Liver (tissue), 9 donors: Measurements from ENCODE around the gene SLC25A13. TPM values are rescaled to one million over a fixed set of nuclear protein-coding genes. Genes with fewer than 3 reads are reported as not detected.

Experiments used
- DNase-seq: peaks from one replicate; pipeline ENCODE4 v3.0.0-alpha.2; 2017; ENCODE audit warnings: low spot score
- H3K27ac ChIP-seq, 2 donors: one replicate each; pipeline ENCODE4 v1.7.0; 2013; ENCODE audit warnings: inconsistent platforms in 2 of 2, low read length in 2 of 2, control low read depth in 1 of 2, low read depth in 1 of 2, mild to moderate bottlenecking in 1 of 2
- H3K27me3 ChIP-seq, 4 donors: one replicate each; pipeline versions ENCODE4 v1.6.1 to v1.7.0; 2013; ENCODE audit warnings: low read length in 3 of 4, inconsistent platforms in 1 of 4, mild to moderate bottlenecking in 1 of 4, moderate library complexity in 1 of 4; ENCODE audit not compliant: control insufficient read depth in 4 of 4, insufficient read depth in 4 of 4
- H3K36me3 ChIP-seq, 4 donors: one replicate each; pipeline versions ENCODE4 v1.6.1 to v1.7.0; 2013; ENCODE audit warnings: low read length in 3 of 4, mild to moderate bottlenecking in 3 of 4, low read depth in 1 of 4, moderate library complexity in 1 of 4; ENCODE audit not compliant: control insufficient read depth in 4 of 4, insufficient read depth in 3 of 4
- H3K4me1 ChIP-seq, 4 donors: one replicate each; pipeline versions ENCODE4 v1.6.1 to v1.7.0; 2013; ENCODE audit warnings: low read length in 3 of 4, mild to moderate bottlenecking in 3 of 4, moderate library complexity in 1 of 4; ENCODE audit not compliant: control insufficient read depth in 4 of 4, insufficient read depth in 4 of 4
- H3K4me3 ChIP-seq, 3 donors: one replicate each; pipeline versions ENCODE4 v1.6.1 to v1.7.0; 2013; ENCODE audit warnings: low read length in 3 of 3, control low read depth in 1 of 3, low read depth in 1 of 3, mild to moderate bottlenecking in 1 of 3
- H3K9ac ChIP-seq, 2 donors: one replicate each; pipeline ENCODE4 v1.7.0; 2013; ENCODE audit warnings: low read length in 2 of 2, mild to moderate bottlenecking in 2 of 2, moderate library complexity in 2 of 2, control low read depth in 1 of 2, low read depth in 1 of 2
- H3K9me3 ChIP-seq, 4 donors: one replicate each; pipeline versions ENCODE4 v1.6.1 to v1.7.0; 2013; ENCODE audit warnings: low read length in 3 of 4; ENCODE audit not compliant: control insufficient read depth in 4 of 4
- EGR1 ChIP-seq, 2 donors: IDR thresholded peaks; 2 replicates each; pipeline ENCODE4 v1.6.1; 2016 to 2018; ENCODE audit warnings: antibody characterized with exemption in 2 of 2, low read depth in 2 of 2
- FOXA1 ChIP-seq: IDR thresholded peaks from 2 replicates; pipeline ENCODE4 v1.6.1; 2016; ENCODE audit warnings: antibody characterized with exemption
- FOXA2 ChIP-seq: IDR thresholded peaks from 2 replicates; pipeline ENCODE4 v1.6.1; 2016; ENCODE audit warnings: antibody characterized with exemption
- GABPA ChIP-seq, 2 donors: IDR thresholded peaks in 1 of 2; conservative IDR thresholded peaks in 1 of 2; 2 replicates each; pipeline ENCODE4 v1.6.1; 2016; ENCODE audit warnings: antibody characterized with exemption in 2 of 2, mild to moderate bottlenecking in 1 of 2, moderate library complexity in 1 of 2
- HNF4A ChIP-seq, 2 donors: conservative IDR thresholded peaks; 2 replicates each; pipeline ENCODE4 v1.6.1; 2016; ENCODE audit warnings: antibody characterized with exemption in 2 of 2, mild to moderate bottlenecking in 2 of 2
- HNF4G ChIP-seq: IDR thresholded peaks from 2 replicates; pipeline ENCODE4 v1.6.1; 2016; ENCODE audit warnings: antibody characterized with exemption
- NR2F2 ChIP-seq: IDR thresholded peaks from 2 replicates; pipeline ENCODE4 v1.6.1; 2016; ENCODE audit warnings: antibody characterized with exemption
- RAD21 ChIP-seq, 2 donors: IDR thresholded peaks; 2 replicates each; pipeline ENCODE4 v1.6.1; 2016; ENCODE audit warnings: antibody characterized with exemption in 2 of 2, mild to moderate bottlenecking in 2 of 2
- YY1 ChIP-seq: IDR thresholded peaks from 2 replicates; pipeline ENCODE4 v1.6.1; 2016; ENCODE audit warnings: antibody characterized with exemption, mild to moderate bottlenecking
- ZBTB33 ChIP-seq: IDR thresholded peaks from 2 replicates; pipeline ENCODE4 v1.6.1; 2016; ENCODE audit warnings: antibody characterized with exemption
- WGBS: extraction: QIAGEN DNeasy Blood & Tissue Kit; methylation state at CpG from one replicate; pipeline ENCODE4 v1.1.7; 2013; 5-methylcytosine and 5-hydroxymethylcytosine counted together
- polyA plus RNA-seq, 2 donors: library from polyadenylated mRNA; stranded (reverse) in 1 of 2; unstranded in 1 of 2; fragments of 200-250 nt in 1 of 2; fragments of >200 nt in 1 of 2; fragmentation: Nextera tagmentation in 1 of 2; extraction: Ambion mirVana in 1 of 2; gene quantifications; one replicate each; pipeline versions ENCODE4 v1.2.1 to v1.2.3, GENCODE V29; 2013 to 2015
- total RNA-seq, 2 donors: library from RNA; depleted of rRNA; stranded (reverse); fragments of >200 nt; gene quantifications; one replicate each; pipeline ENCODE4 v1.2.3, GENCODE V29; 2014
- TF ChIP-seq, protein P1 (sequence below): IDR thresholded peaks from 2 replicates; pipeline ENCODE4 v1.6.1; 2016; ENCODE audit warnings: antibody characterized with exemption
- donor health status: healthy.
- donor health status: healthy.
- donor health status: healthy.
- donor health status: healthy.
- donor health status: healthy.

SLC25A13 gene
- total and polyA plus RNA-seq, 4 donors, result 45.6 to 116 (median 63.9) TPM

GRCh38 chr7:96100737-96101136 lies 221.2 kb downstream of the SLC25A13 start:
- TF ChIP-seq YY1, result no peak
- TF ChIP-seq EGR1 (IDR thresholded peaks at IDR 0.05; ENCODE audit: low read depth in 2 of 2), result no peak
- no peak for TF ChIP-seq FOXA2
- TF ChIP-seq HNF4G, result no peak
- TF ChIP-seq, protein P1, sequence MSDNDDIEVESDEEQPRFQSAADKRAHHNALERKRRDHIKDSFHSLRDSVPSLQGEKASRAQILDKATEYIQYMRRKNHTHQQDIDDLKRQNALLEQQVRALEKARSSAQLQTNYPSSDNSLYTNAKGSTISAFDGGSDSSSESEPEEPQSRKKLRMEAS, result no peak
- no peak for TF ChIP-seq HNF4A (conservative IDR thresholded peaks at IDR 0.05)
- Histone ChIP-seq H3K9me3 (no peaks in the 10 kb centered on the region), H3K4me3 (no peak overlapping the region), H3K9ac (no peak overlapping the region), H3K36me3 (no peaks in the 10 kb centered on the region), H3K27me3 (no peaks in the 10 kb centered on the region), H3K27ac (no peak overlapping the region), H3K4me1 (no peaks in the 10 kb centered on the region)
- WGBS, result 82% methylated on average over 1 of the region's 1 CpG
- DNase-seq, result no peak

GRCh38 chr7:96097835-96098234 lies 224.1 kb downstream of the SLC25A13 start:
- Histone ChIP-seq H3K36me3 (no peaks in the 10 kb centered on the region), H3K9ac (no peak overlapping the region), H3K27ac (no peak overlapping the region), H3K4me3 (no peak overlapping the region), H3K27me3 (no peaks in the 10 kb centered on the region), H3K4me1 (no peaks in the 10 kb centered on the region), H3K9me3 (no peaks in the 10 kb centered on the region)
- TF ChIP-seq EGR1 (IDR thresholded peaks at IDR 0.05; ENCODE audit: low read depth in 2 of 2) (no peak), NR2F2 (no peak), FOXA1 (no peak)
- 89% methylated on average over 2 of the region's 2 CpGs for WGBS
- DNase-seq, result no peak

DNA sequence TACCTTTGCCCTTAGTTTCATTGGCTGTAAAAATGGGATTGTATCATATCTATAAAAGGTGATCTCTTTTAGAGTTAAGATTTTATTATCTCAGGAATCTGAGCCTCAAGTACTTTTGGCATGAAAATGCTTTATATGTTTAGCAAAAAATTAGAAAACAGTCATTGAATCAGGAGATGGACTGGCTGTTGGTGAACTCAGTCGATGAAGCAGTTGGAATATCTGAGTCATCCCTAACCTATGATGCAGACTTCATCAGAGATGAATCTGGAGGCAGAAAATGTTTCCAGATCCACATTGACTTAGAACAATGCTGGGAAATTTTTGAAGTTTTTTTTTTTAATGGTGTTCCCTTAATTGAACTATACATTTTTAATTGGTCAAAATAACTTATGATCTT lies 228.5 kb downstream of the SLC25A13 start:
- TF ChIP-seq GABPA (IDR thresholded peaks at IDR 0.05 in 1 of 2, conservative IDR thresholded peaks at IDR 0.05 in 1 of 2) (no peak), EGR1 (IDR thresholded peaks at IDR 0.05; ENCODE audit: low read depth in 2 of 2) (no peak), HNF4A (conservative IDR thresholded peaks at IDR 0.05) (no peak), YY1 (no peak), RAD21 (IDR thresholded peaks at IDR 0.05) (no peak), ZBTB33 (no peak)
- no peak overlapping the region for H3K9ac ChIP-seq
- no peaks in the 10 kb centered on the region for H3K27me3 ChIP-seq
- H3K27ac ChIP-seq, result no peak overlapping the region
- no peaks in the 10 kb centered on the region for H3K9me3 ChIP-seq
- H3K4me1 ChIP-seq, result no peaks in the 10 kb centered on the region
- no peaks in the 10 kb centered on the region for H3K36me3 ChIP-seq
- 86% methylated on average over 1 of the region's 1 CpG for WGBS
- H3K4me3 ChIP-seq, result no peak overlapping the region
- DNase-seq, result no peak

- 95% methylated on average over 6 of the region's 6 CpGs for WGBS
- no peak for DNase-seq
- no peaks in the 10 kb centered on the region for H3K4me1 ChIP-seq
- no peaks in the 10 kb centered on the region for H3K27me3 ChIP-seq
- no peak overlapping the region for H3K27ac ChIP-seq
- TF ChIP-seq, protein P1, result no peak
- no peak overlapping the region for H3K4me3 ChIP-seq
- no peaks in the 10 kb centered on the region for H3K36me3 ChIP-seq
- no peaks in the 10 kb centered on the region for H3K9me3 ChIP-seq
- H3K9ac ChIP-seq, result no peak overlapping the region
These were observed 231.1 kb downstream of the SLC25A13 start for GRCh38 chr7:96090756-96091155.
